ENCODE results near the gene ZDHHC17.
A peak's percentile ranks its signal among the peaks of the same experiment; 100 is the strongest.
"Not testable (repeated sequence)": the region's sequence is repeated elsewhere in the genome, so short reads cannot be mapped to it uniquely, and the experiment has no call there.

Gene ZDHHC17, protein sequence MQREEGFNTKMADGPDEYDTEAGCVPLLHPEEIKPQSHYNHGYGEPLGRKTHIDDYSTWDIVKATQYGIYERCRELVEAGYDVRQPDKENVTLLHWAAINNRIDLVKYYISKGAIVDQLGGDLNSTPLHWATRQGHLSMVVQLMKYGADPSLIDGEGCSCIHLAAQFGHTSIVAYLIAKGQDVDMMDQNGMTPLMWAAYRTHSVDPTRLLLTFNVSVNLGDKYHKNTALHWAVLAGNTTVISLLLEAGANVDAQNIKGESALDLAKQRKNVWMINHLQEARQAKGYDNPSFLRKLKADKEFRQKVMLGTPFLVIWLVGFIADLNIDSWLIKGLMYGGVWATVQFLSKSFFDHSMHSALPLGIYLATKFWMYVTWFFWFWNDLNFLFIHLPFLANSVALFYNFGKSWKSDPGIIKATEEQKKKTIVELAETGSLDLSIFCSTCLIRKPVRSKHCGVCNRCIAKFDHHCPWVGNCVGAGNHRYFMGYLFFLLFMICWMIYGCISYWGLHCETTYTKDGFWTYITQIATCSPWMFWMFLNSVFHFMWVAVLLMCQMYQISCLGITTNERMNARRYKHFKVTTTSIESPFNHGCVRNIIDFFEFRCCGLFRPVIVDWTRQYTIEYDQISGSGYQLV

DNA sequence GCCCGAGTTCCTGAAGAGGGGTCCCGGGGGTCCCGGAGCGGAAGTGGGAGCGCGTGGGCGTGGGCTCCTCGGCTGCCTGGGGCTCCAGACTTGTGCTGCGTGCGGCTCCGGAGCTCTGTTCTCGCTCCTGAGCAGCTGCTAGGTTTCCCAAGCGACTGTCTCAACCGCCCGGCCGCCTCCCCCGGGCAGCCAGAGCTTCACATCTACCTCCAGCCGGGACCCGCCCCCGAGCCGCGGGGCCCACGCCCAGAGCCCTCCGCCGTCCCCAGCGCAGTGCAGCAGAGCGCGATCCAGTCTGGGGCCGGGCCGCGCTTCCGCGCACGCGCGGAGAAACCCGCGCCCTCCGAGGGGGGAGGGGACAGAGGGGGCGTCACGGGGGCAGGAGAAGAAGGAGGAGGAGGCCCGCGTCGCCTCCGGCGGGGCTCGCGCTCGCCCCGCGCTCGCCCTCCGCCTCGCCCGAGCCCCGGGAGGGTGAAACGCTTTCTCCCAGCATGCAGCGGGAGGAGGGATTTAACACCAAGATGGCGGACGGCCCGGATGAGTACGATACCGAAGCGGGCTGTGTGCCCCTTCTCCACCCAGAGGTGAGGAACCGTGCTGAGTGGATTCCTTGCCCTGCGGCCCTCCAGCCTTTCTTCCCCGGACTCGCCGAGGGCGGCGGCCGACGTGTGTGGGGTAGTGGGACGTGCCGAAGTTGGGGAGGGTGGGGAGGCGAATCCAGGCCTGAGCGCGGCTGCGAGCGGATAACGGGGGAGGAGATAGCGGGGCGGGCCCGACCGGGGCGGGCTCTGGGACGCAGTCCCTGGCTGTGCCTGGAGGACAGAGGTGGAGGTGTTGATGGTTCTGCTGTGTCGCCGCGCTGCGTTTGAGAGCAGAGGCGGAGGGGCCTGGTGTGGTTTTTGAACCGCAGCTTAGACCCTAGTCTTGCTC lies at the start of gene ZDHHC17:
Gene ZDHHC17 (plus strand): TSS at position 370 of the 930 bp plus-strand sequence. CDS start 122 bp downstream, at position 492.
- Histone ChIP-seq H3K4me3 (ENCODE audit: low read length) (peak within 1 kb of the TSS; percentile 81), H3K36me3 (ENCODE audit: control insufficient read depth, insufficient read depth, low read length) (no peaks in the 10 kb centered on the region), H3K4me1 (ENCODE audit: control insufficient read depth, insufficient read depth, low read length) (peaks cover 8% of the 10 kb centered on the region), H3K27me3 (ENCODE audit: control insufficient read depth, insufficient read depth, low read length) (no peaks in the 10 kb centered on the region), H3K9me3 (ENCODE audit: control insufficient read depth, low read length) (no peaks in the 10 kb centered on the region), H3K9ac (ENCODE audit: low read length) (peak within 1 kb of the TSS; percentile 91)

DNA sequence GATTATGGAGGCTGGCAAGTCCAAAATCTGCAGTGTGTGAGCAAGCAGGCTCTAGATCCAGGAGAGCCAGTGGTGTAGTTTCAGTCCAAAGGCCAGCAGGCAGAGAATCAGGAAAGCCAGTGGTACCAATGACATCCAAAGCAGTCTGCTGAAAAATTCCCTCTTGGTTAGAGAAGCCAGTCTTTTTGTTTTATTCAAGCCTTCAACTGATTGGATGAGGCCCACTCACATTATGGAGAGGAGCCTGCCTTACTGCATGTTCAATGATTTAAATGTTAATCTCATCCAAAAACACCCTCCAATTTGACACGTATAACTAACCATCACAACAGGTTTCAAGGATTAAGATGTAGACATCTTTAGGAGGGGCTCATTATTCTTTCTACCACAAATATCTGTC lies 49.5 kb upstream of the ZDHHC17 start:
- H3K4me1 ChIP-seq (ENCODE audit: control insufficient read depth, insufficient read depth, low read length), result no peaks in the 10 kb centered on the region
- no peaks in the 10 kb centered on the region for H3K27me3 ChIP-seq (ENCODE audit: control insufficient read depth, insufficient read depth, low read length)
- no peaks in the 10 kb centered on the region for H3K36me3 ChIP-seq (ENCODE audit: control insufficient read depth, insufficient read depth, low read length)
- no peak overlapping the region for H3K4me3 ChIP-seq (ENCODE audit: low read length)
- no peak overlapping the region for H3K9ac ChIP-seq (ENCODE audit: low read length)
- H3K9me3 ChIP-seq (ENCODE audit: control insufficient read depth, low read length), result no peaks in the 10 kb centered on the region

DNA sequence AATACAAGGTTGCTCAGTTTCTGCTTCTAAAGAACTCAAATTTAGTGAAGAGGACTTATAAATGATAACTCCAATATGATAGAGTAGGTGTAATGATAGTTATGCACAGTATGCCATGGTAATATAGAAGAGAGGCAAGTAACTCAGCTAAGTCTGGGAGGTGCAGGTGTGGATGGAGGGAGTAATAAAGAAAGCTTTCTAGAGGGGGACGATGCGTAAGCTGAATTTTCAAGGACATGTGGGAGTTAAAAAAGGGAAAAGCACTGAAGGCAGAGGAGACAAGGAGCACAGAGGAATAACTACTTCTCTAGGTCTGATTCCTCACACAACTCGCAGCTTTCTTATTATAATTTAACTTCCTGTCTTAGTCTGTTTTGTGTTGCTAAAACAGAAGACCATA lies 49.1 kb upstream of the ZDHHC17 start:
- Histone ChIP-seq H3K4me3 (ENCODE audit: low read length) (no peak overlapping the region), H3K4me1 (ENCODE audit: control insufficient read depth, insufficient read depth, low read length) (no peaks in the 10 kb centered on the region), H3K36me3 (ENCODE audit: control insufficient read depth, insufficient read depth, low read length) (no peaks in the 10 kb centered on the region), H3K9ac (ENCODE audit: low read length) (no peak overlapping the region), H3K9me3 (ENCODE audit: control insufficient read depth, low read length) (no peaks in the 10 kb centered on the region), H3K27me3 (ENCODE audit: control insufficient read depth, insufficient read depth, low read length) (no peaks in the 10 kb centered on the region)

DNA sequence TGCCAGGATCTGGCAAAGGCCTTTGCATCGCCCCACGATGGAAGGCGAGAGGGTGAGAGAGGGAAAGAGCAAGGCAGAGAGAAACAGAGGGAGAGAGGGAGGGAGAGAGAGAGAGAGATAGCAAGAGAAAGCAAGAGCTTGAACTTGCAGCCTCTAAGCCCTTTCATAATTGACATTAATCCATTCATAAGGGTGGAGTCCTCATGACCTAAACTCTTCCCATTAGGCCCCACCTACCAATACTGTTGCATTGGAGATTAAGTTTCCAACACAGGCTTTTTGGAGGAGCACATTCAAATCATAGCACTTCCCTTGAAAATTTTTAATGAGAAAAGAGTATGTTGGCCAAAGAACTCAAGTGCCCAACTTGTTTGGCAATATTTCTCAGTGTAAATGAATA lies 48.6 kb upstream of the ZDHHC17 start:
- Histone ChIP-seq H3K4me3 (ENCODE audit: low read length) (no peak overlapping the region), H3K36me3 (ENCODE audit: control insufficient read depth, insufficient read depth, low read length) (no peaks in the 10 kb centered on the region), H3K4me1 (ENCODE audit: control insufficient read depth, insufficient read depth, low read length) (no peaks in the 10 kb centered on the region), H3K9me3 (ENCODE audit: control insufficient read depth, low read length) (no peaks in the 10 kb centered on the region), H3K9ac (ENCODE audit: low read length) (no peak overlapping the region), H3K27me3 (ENCODE audit: control insufficient read depth, insufficient read depth, low read length) (no peaks in the 10 kb centered on the region)

DNA sequence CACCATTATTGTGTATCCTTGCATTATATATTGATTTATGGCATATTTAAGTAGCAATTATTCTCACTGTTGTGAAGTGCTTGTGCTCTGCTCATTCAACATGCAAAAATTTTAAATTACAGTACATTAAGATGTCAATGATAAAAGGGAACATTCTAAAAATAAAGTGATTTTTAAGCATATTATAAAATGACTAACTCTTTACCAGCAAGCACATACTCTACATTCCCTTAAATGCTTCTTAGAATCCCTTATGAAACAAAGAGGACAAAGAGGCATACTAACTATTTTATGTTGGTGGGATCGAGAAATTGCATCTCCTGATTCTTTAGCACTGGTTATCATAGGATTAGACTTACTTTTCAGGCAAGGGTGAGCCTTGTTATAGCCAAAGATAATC lies 46.6 kb upstream of the ZDHHC17 start:
- no peaks in the 10 kb centered on the region for H3K36me3 ChIP-seq (ENCODE audit: control insufficient read depth, insufficient read depth, low read length)
- H3K9ac ChIP-seq (ENCODE audit: low read length), result no peak overlapping the region
- no peaks in the 10 kb centered on the region for H3K4me1 ChIP-seq (ENCODE audit: control insufficient read depth, insufficient read depth, low read length)
- no peaks in the 10 kb centered on the region for H3K27me3 ChIP-seq (ENCODE audit: control insufficient read depth, insufficient read depth, low read length)
- H3K9me3 ChIP-seq (ENCODE audit: control insufficient read depth, low read length), result no peaks in the 10 kb centered on the region
- H3K4me3 ChIP-seq (ENCODE audit: low read length), result no peak overlapping the region

DNA sequence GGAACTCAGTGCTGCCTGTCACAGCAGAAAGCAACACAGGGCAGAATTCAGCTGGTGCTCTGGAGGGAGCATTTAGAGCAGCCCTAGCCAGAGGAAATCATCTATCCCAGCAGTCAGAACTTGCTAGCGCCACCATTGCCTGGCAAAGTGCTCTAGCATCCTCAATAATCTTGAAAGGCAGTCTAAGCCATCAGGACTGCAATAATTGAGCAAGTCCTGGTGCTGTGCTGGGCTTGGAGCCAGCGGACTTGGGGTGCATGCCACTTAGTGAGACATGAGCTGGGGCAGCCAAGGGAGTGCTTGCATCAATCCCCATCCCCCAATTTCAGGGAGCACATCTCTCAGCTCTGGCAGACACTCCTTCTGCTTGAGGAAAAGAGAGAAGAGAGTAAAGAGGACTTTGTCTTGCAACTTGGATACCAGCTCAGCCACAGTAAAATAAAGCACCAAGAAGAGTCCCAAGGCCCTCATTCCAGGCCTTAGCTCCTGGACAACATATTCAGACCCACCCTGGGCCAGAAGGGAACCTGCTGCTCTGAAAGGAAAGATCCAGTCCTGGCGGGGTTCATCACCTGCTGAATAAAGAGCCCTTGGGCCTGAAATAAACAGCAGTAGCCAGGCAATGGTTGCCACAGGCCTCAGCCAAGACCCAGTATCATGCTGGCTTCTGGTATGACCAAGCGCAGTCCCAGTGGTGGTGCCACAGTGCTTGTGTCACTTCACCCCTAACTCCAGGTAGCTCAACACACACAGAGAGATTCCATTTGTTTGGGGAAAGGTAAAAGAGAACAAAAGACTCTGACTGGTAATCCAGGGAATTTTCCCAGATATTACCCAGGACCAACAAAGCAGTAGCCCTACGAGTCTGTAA lies 44.5 kb upstream of the ZDHHC17 start:
- Histone ChIP-seq H3K4me1 (ENCODE audit: control insufficient read depth, insufficient read depth, low read length) (no peaks in the 10 kb centered on the region), H3K4me3 (ENCODE audit: low read length) (no peak overlapping the region), H3K9ac (ENCODE audit: low read length) (no peak overlapping the region), H3K9me3 (ENCODE audit: control insufficient read depth, low read length) (no peaks in the 10 kb centered on the region), H3K27me3 (ENCODE audit: control insufficient read depth, insufficient read depth, low read length) (no peaks in the 10 kb centered on the region), H3K36me3 (ENCODE audit: control insufficient read depth, insufficient read depth, low read length) (no peaks in the 10 kb centered on the region)

DNA sequence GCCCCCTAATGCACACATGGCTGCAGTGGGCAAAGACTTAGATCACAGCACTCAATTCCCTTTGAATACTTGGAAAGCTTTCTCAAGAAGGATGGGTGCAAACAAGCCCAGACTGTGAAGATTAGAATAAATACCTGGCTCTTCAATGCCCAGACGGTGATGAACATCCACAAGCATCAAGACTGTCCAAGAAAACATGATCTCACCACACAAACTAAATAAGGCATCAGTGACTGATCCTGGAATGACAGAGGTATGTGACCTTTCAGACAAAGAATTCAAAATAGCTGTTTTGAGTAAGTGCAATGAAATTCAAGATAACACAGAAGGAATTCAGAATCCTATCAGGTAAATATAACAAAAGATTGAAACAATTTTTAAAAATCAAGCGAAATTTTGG lies 43.8 kb upstream of the ZDHHC17 start:
- Histone ChIP-seq H3K36me3 (ENCODE audit: control insufficient read depth, insufficient read depth, low read length) (no peaks in the 10 kb centered on the region), H3K9me3 (ENCODE audit: control insufficient read depth, low read length) (no peaks in the 10 kb centered on the region), H3K4me3 (ENCODE audit: low read length) (no peak overlapping the region), H3K4me1 (ENCODE audit: control insufficient read depth, insufficient read depth, low read length) (no peaks in the 10 kb centered on the region), H3K27me3 (ENCODE audit: control insufficient read depth, insufficient read depth, low read length) (no peaks in the 10 kb centered on the region), H3K9ac (ENCODE audit: low read length) (no peak overlapping the region)

DNA sequence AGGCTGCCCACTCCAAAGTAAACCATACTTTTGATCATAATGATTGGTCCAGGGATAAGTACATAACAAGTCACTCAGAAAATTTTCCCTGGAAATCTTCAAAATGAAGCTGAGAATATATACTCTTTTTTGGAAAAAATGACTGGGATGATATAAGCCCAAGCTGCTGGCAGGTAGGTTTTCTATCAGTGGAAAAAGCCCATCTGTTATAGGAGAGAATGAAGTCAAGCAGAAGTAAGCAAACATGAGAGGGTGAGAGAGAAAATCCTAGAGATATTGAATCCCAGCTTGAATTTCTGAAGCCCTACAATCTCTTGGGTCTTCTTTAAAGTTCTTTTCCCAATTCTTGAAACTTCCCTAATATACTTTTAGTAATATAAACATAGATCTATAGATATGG lies 37.3 kb upstream of the ZDHHC17 start:
- Histone ChIP-seq H3K9me3 (ENCODE audit: control insufficient read depth, low read length) (no peaks in the 10 kb centered on the region), H3K36me3 (ENCODE audit: control insufficient read depth, insufficient read depth, low read length) (no peaks in the 10 kb centered on the region), H3K4me1 (ENCODE audit: control insufficient read depth, insufficient read depth, low read length) (no peaks in the 10 kb centered on the region), H3K27me3 (ENCODE audit: control insufficient read depth, insufficient read depth, low read length) (no peaks in the 10 kb centered on the region), H3K4me3 (ENCODE audit: low read length) (no peak overlapping the region), H3K9ac (ENCODE audit: low read length) (no peak overlapping the region)

DNA sequence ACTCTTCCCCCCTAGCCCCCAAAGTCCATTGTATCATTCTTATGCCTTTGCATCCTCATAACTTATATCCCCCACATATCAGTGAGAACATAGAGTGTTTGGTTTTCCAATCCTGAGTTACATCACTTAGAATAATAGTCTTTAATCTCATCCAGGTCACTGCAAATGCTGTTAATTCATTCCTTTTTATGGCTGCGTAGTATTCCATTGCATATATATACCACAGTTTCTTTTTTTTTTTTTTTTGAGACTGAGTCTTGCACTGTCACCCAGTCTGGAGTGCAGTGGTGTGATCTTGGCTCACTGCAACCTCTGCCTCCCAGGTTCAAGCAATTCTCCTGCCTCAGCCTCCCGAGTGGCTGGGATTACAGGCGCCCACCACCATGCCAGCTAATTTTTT lies 31.7 kb upstream of the ZDHHC17 start:
- not testable (repeated sequence) for H3K9ac ChIP-seq (ENCODE audit: low read length); H3K36me3 ChIP-seq (ENCODE audit: control insufficient read depth, insufficient read depth, low read length); H3K4me3 ChIP-seq (ENCODE audit: low read length); H3K4me1 ChIP-seq (ENCODE audit: control insufficient read depth, insufficient read depth, low read length); H3K27me3 ChIP-seq (ENCODE audit: control insufficient read depth, insufficient read depth, low read length); H3K9me3 ChIP-seq (ENCODE audit: control insufficient read depth, low read length)

DNA sequence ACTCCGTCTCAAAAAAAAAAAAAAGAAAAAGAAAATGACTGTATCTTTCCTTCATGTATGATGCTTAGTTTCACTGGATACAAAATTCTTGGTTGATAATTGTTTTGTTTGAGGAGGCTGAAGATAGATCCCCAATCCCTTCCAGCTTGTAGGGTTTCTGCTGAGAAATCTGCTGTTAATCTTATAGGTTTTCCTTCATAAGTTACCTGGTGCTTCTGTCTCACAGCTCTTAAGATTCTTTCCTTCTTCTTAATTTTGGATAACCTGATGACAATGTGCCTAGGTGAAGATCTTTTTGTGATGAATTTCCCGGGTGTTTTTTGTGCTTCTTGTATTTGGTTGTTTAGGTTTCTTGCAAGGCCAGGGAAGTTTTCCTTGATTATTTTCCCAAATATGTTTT lies 26.2 kb upstream of the ZDHHC17 start:
- not testable (repeated sequence) for H3K4me3 ChIP-seq (ENCODE audit: low read length); H3K36me3 ChIP-seq (ENCODE audit: control insufficient read depth, insufficient read depth, low read length); H3K27me3 ChIP-seq (ENCODE audit: control insufficient read depth, insufficient read depth, low read length); H3K9ac ChIP-seq (ENCODE audit: low read length); H3K9me3 ChIP-seq (ENCODE audit: control insufficient read depth, low read length); H3K4me1 ChIP-seq (ENCODE audit: control insufficient read depth, insufficient read depth, low read length)

DNA sequence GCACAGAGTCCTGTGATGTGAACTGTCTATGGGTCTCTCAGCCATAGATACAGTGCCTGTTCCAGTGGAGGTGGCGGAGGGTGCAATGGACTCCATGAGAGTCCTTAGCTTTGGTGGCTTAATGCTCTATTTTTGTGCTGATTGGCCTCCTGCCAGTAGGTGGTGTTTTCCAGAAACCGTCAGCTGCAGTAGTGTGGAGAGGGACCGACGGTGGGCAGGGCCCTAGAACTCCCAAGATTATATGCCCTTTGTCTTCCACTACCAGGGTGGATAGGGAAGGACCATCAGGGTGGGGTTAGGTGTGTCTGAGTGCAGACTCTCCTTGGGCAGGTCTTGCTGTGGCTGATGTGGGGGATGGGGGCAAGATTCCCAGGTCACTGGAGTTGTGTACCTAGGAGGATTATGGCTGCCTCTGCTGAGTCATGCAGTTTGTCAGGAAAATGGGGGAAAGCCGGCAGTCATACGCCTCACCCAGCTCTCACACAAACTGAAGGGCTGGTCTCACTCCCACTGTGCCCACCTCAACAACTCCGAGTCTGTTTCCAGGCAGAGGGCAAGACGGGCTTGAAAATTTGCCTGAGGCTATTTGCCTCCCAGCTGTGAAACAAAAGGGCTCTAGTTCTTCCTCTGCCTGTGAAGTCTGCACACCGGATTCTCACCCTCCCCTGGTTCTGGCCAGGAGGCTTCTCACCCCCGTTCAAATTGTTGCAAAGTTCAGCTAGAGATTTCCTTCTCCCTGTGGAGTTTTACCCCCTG lies 24.9 kb upstream of the ZDHHC17 start:
- Histone ChIP-seq H3K36me3 (ENCODE audit: control insufficient read depth, insufficient read depth, low read length) (no peaks in the 10 kb centered on the region), H3K9ac (ENCODE audit: low read length) (no peak overlapping the region), H3K27me3 (ENCODE audit: control insufficient read depth, insufficient read depth, low read length) (no peaks in the 10 kb centered on the region), H3K4me1 (ENCODE audit: control insufficient read depth, insufficient read depth, low read length) (no peaks in the 10 kb centered on the region), H3K9me3 (ENCODE audit: control insufficient read depth, low read length) (no peaks in the 10 kb centered on the region), H3K4me3 (ENCODE audit: low read length) (no peak overlapping the region)

All from mucosa of stomach (tissue), 1 donor.